HG03521 (cell line): ENCODE measurements around the gene BACE1.
"Not testable (repeated sequence)": the region's sequence is repeated elsewhere in the genome, so short reads cannot be mapped to it uniquely, and the experiment has no call there.

Experiments used
- ATAC-seq: cut with Tn5 transposase; IDR thresholded peaks from one replicate; pipeline ENCODE4 v1.9.1; 2021; ENCODE audit warnings: mild to moderate bottlenecking, moderate library complexity; ENCODE audit not compliant: unreplicated experiment

Gene BACE1

GRCh38 chr11:117316197-117316961 is at the start of gene BACE1:
BACE1 (minus strand) TSS chr11:117316256; CDS start chr11:117315795, 461 bp downstream.
- no peak for ATAC-seq

GRCh38 chr11:117361432-117361831 is 45.4 kb upstream of the BACE1 start:
- no peak for ATAC-seq

GRCh38 chr11:117356126-117356890 is 40.3 kb upstream of the BACE1 start:
- no peak for ATAC-seq

- no peak for ATAC-seq
These were observed 38.5 kb upstream of the BACE1 start for GRCh38 chr11:117354550-117354949.

- no peak for ATAC-seq
These were observed 29.0 kb upstream of the BACE1 start for GRCh38 chr11:117345039-117345438.

GRCh38 chr11:117337076-117337475 is 21.0 kb upstream of the BACE1 start:
- ATAC-seq = no peak

GRCh38 chr11:117335399-117335798 is 19.3 kb upstream of the BACE1 start:
- no peak for ATAC-seq

GRCh38 chr11:117334896-117335295 is 18.8 kb upstream of the BACE1 start:
- no peak for ATAC-seq

- ATAC-seq = no peak
These were observed 17.9 kb upstream of the BACE1 start for GRCh38 chr11:117333917-117334316.

GRCh38 chr11:117332843-117333242 is 16.8 kb upstream of the BACE1 start:
- no peak for ATAC-seq

- ATAC-seq = peak; percentile 2
These were observed 12.4 kb upstream of the BACE1 start for GRCh38 chr11:117328375-117329010.

- peak; percentile 97 for ATAC-seq
These were observed 11.7 kb upstream of the BACE1 start, which contains the start of gene CEP164 for GRCh38 chr11:117327567-117328374. CEP164 (plus strand) TSS chr11:117327854; CDS start chr11:117338587, 10,733 bp downstream.

- not testable (repeated sequence) for ATAC-seq
These were observed 11.2 kb upstream of the BACE1 start for GRCh38 chr11:117327255-117327566.

GRCh38 chr11:117319214-117319840 is 3.3 kb upstream of the BACE1 start:
- ATAC-seq = no peak

GRCh38 chr11:117318738-117319137 is 2.7 kb upstream of the BACE1 start:
- no peak for ATAC-seq

GRCh38 chr11:117315285-117316196 is 515 bp downstream of the BACE1 start:
- ATAC-seq = no peak

- ATAC-seq = no peak
These were observed 1.2 kb downstream of the BACE1 start for GRCh38 chr11:117314840-117315239.

- ATAC-seq = no peak
These were observed 2.0 kb downstream of the BACE1 start for GRCh38 chr11:117313828-117314768.
